CD14-positive monocyte (primary cell): ENCODE results near the gene PALM. TPM values are rescaled to one million over a fixed set of nuclear protein-coding genes. Genes with fewer than 3 reads are reported as not detected.

ENCODE experiments used
- DNase-seq, 3 donors: peaks; one replicate each; pipeline ENCODE4 v3.0.0-alpha.2; 2011 to 2022
- H2AFZ ChIP-seq: 2 replicates; pipeline ENCODE4 v1.6.0; 2012; ENCODE audit warnings: mild to moderate bottlenecking, low read depth, low read length, inconsistent platforms; ENCODE audit not compliant: insufficient read depth, poor library complexity, severe bottlenecking
- H3K27ac ChIP-seq, 2 donors: 1 replicate in 1 of 2; 2 replicates in 1 of 2; pipeline ENCODE4 v1.5.1; 2012 to 2013; ENCODE audit warnings: low read length in 2 of 2, control low read depth in 1 of 2, inconsistent platforms in 1 of 2, low read depth in 1 of 2, mild to moderate bottlenecking in 1 of 2
- H3K27me3 ChIP-seq, 2 donors: one replicate each; pipeline versions ENCODE4 v1.6.0 to v1.6.1; 2011 to 2013; ENCODE audit warnings: low read length in 2 of 2; ENCODE audit not compliant: control insufficient read depth in 2 of 2, insufficient read depth in 2 of 2
- H3K36me3 ChIP-seq, 2 donors: replicated peaks in 1 of 2; 1 replicate in 1 of 2; 2 replicates in 1 of 2; pipeline versions ENCODE4 v1.5.1 to v1.6.1; 2012 to 2013; ENCODE audit warnings: low read length in 2 of 2, control low read depth in 1 of 2, inconsistent platforms in 1 of 2, mild to moderate bottlenecking in 1 of 2; ENCODE audit not compliant: insufficient read depth in 2 of 2, control insufficient read depth in 1 of 2
- H3K4me1 ChIP-seq, 2 donors: 1 replicate in 1 of 2; 2 replicates in 1 of 2; pipeline versions ENCODE4 v1.5.1 to v1.6.1; 2012 to 2013; ENCODE audit warnings: low read length in 2 of 2, control low read depth in 1 of 2, inconsistent platforms in 1 of 2, mild to moderate bottlenecking in 1 of 2, moderate library complexity in 1 of 2; ENCODE audit not compliant: insufficient read depth in 2 of 2, control insufficient read depth in 1 of 2
- H3K4me2 ChIP-seq: replicated peaks from 2 replicates; pipeline ENCODE3; 2012; ENCODE audit warnings: low read length, moderate library complexity, mild to moderate bottlenecking; ENCODE audit not compliant: poor library complexity, severe bottlenecking; ENCODE audit errors: extremely low read depth
- H3K4me3 ChIP-seq, 3 experiments: fragments of 200-600 bp in 1 of 3; sonication (generic) in 1 of 3; replicated peaks in 1 of 3; 1 replicate in 2 of 3; 2 replicates in 1 of 3; pipeline ENCODE4 v1.5.1; 2011 to 2013; ENCODE audit warnings: low read length in 3 of 3, mild to moderate bottlenecking in 3 of 3, control low read depth in 2 of 3, low read depth in 2 of 3, inconsistent platforms in 1 of 3, moderate library complexity in 1 of 3
- H3K79me2 ChIP-seq: 2 replicates; pipeline ENCODE4 v1.6.0; 2012; ENCODE audit warnings: mild to moderate bottlenecking, control low read depth, inconsistent platforms, low read length, moderate library complexity; ENCODE audit not compliant: insufficient read depth
- H3K9ac ChIP-seq: 2 replicates; pipeline ENCODE4 v1.6.0; 2017; ENCODE audit warnings: low read length, mild to moderate bottlenecking; ENCODE audit not compliant: insufficient read depth, poor library complexity, severe bottlenecking
- H3K9me3 ChIP-seq, 2 donors: replicated peaks in 1 of 2; 1 replicate in 1 of 2; 2 replicates in 1 of 2; pipeline versions ENCODE4 v1.5.1 to v1.6.1; 2012 to 2013; ENCODE audit warnings: low read length in 2 of 2, control low read depth in 1 of 2; ENCODE audit not compliant: control insufficient read depth in 1 of 2, insufficient read depth in 1 of 2
- H4K20me1 ChIP-seq: 2 replicates; pipeline ENCODE4 v1.6.0; 2012; ENCODE audit warnings: mild to moderate bottlenecking, low read length, control low read depth, moderate library complexity; ENCODE audit not compliant: insufficient read depth
- H3K27ac Mint-ChIP-seq, 7 donors: one replicate each; pipeline ENCODE4 v1.8.0; 2020; ENCODE audit warnings: mild to moderate bottlenecking in 7 of 7, mixed read lengths in 7 of 7, moderate library complexity in 6 of 7, inconsistent platforms in 2 of 7
- H3K27me3 Mint-ChIP-seq, 3 donors: one replicate each; pipeline ENCODE4 v1.8.0; 2021 to 2022; ENCODE audit warnings: low read depth in 3 of 3, mild to moderate bottlenecking in 3 of 3, mixed read lengths in 3 of 3, moderate library complexity in 3 of 3, inconsistent platforms in 1 of 3
- H3K36me3 Mint-ChIP-seq, 2 donors: one replicate each; pipeline ENCODE4 v1.8.0; 2020; ENCODE audit warnings: mixed read lengths in 2 of 2, inconsistent platforms in 1 of 2, mild to moderate bottlenecking in 1 of 2
- H3K4me1 Mint-ChIP-seq: one replicate; pipeline ENCODE4 v1.8.0; 2020; ENCODE audit warnings: mild to moderate bottlenecking, mixed read lengths
- H3K4me3 Mint-ChIP-seq, 2 donors: one replicate each; pipeline ENCODE4 v1.8.0; 2020; ENCODE audit warnings: mild to moderate bottlenecking in 2 of 2, mixed read lengths in 2 of 2, moderate library complexity in 1 of 2
- H3K9me3 Mint-ChIP-seq, 7 donors: one replicate each; pipeline ENCODE4 v1.8.0; 2020 to 2022; ENCODE audit warnings: mixed read lengths in 7 of 7, mild to moderate bottlenecking in 6 of 7, moderate library complexity in 6 of 7, inconsistent platforms in 2 of 7
- CTCF ChIP-seq: fragments of 200-600 bp; IDR thresholded peaks from one replicate; pipeline ENCODE4 v1.8.0; 2022; ENCODE audit warnings: antibody characterized with exemption, mild to moderate bottlenecking
- whole genome bisulfite sequencing: methylation state at CpG from one replicate; pipeline ENCODE4 v1.1.5; 2013; ENCODE audit warnings: missing lambda C conversion rate; ENCODE audit not compliant: insufficient coverage; 5-methylcytosine and 5-hydroxymethylcytosine counted together
- intact Hi-C, 2 donors: fragments of 100-400 bp; cut with micrococcal nuclease; formaldehyde crosslinking; loops; one replicate each; pipeline versions ENCODE4 v1.15.0 to v1.15.1; 2023
- polyA plus RNA-seq, 3 donors: library from polyadenylated mRNA; depleted of rRNA in 1 of 3; unstranded in 2 of 3; stranded (reverse) in 1 of 3; fragments of 300-500 nt in 2 of 3; fragments of >200 nt in 1 of 3; fragmentation: Illumina TruSeq in 2 of 3; gene quantifications; 1 replicate in 2 of 3; 2 replicates in 1 of 3; pipeline ENCODE4 v1.2.3, GENCODE V29; 2012 to 2021

Gene PALM
- polyA plus RNA-seq, 3 donors = 0.23 TPM; not detected in 2

DNA sequence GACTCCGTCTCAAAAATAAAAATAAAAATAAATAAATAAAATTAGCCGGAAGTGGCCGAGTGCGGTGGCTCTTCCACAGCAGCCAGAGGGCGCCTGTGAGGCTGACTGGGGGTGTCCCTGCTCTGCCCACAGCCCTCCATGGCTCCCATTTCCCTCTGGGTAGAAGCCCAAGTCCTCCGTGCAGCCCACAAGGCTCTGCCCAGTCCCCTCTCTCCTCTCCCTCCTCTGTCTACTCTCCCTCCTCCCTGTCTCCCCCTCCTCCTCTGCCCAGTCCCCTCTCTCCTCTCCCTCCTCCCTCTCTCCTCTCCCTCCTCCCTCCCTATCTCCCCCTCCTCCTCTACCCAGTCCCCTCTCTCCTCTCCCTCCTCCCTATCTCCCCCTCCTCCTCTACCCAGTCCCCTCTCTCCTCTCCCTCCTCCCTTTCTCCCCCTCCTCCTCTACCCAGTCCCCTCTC, 62.6 kb downstream of the PALM start:
- Mint-ChIP-seq H3K9me3 (peaks cover 0 to 3% (median 0%) of the 10 kb centered on the region in 7 donors), H3K4me1 (peaks cover 4% of the 10 kb centered on the region), H3K36me3 (no peaks in the 10 kb centered on the region), H3K4me3 (no peak overlapping the region), H3K27me3 (peaks cover 4 to 15% (median 14%) of the 10 kb centered on the region in 3 donors), H3K27ac (no peak overlapping the region)
- H3K9me3 ChIP-seq = no peaks in the 10 kb centered on the region
- peak; percentile 49 to 69 (median 51) for DNase-seq
- H3K9ac ChIP-seq = no peak overlapping the region
- no peak overlapping the region for H3K4me3 ChIP-seq
- H3K36me3 ChIP-seq = no peaks in the 10 kb centered on the region
- TF ChIP-seq CTCF = peak; percentile 68
- no peaks in the 10 kb centered on the region for H3K27me3 ChIP-seq
- no peak overlapping the region for H2AFZ ChIP-seq
- H4K20me1 ChIP-seq = no peaks in the 10 kb centered on the region
- no peak overlapping the region for H3K4me2 ChIP-seq
- no peaks in the 10 kb centered on the region for H3K79me2 ChIP-seq
- H3K27ac ChIP-seq = no peak overlapping the region
- WGBS = 15% methylated on average over 5 of the region's 6 CpGs
- peaks cover 0 to 3% of the 10 kb centered on the region in 2 donors for H3K4me1 ChIP-seq
- intact Hi-C loops = loop anchor here (2.0 to 10.0 kb wide), 4 partner anchors 81 to 213 kb away; partner anchors contain the start of genes WDR18 (in 2 of the 2) and ELANE (in 1 of the 2)

GRCh38 chr19:772063-772462, 63.3 kb downstream of the PALM start:
- Histone ChIP-seq H2AFZ (no peak overlapping the region), H3K4me2 (no peak overlapping the region), H3K27me3 (no peaks in the 10 kb centered on the region), H3K4me1 (peaks cover 0 to 3% of the 10 kb centered on the region in 2 donors), H3K27ac (no peak overlapping the region), H3K79me2 (no peaks in the 10 kb centered on the region), H3K9ac (no peak overlapping the region), H3K4me3 (no peak overlapping the region), H3K36me3 (no peaks in the 10 kb centered on the region), H4K20me1 (no peaks in the 10 kb centered on the region), H3K9me3 (no peaks in the 10 kb centered on the region)
- intact Hi-C loops = loop anchor here (5.0 to 10.0 kb wide), 3 partner anchors 80 to 213 kb away; partner anchors contain the start of genes WDR18 (in 2 of the 2) and ELANE (in 1 of the 2)
- peaks cover 4 to 15% (median 14%) of the 10 kb centered on the region in 3 donors for H3K27me3 Mint-ChIP-seq
- TF ChIP-seq CTCF = no peak
- peaks cover 4% of the 10 kb centered on the region for H3K4me1 Mint-ChIP-seq
- no peak for DNase-seq
- H3K9me3 Mint-ChIP-seq = peaks cover 0 to 3% (median 0%) of the 10 kb centered on the region in 7 donors
- WGBS = 83% methylated on average over 4 of the region's 5 CpGs
- no peak overlapping the region for H3K27ac Mint-ChIP-seq
- H3K4me3 Mint-ChIP-seq = no peak overlapping the region
- H3K36me3 Mint-ChIP-seq = no peaks in the 10 kb centered on the region
